ENCODE results near the gene INS. TPM values are rescaled to one million over a fixed set of nuclear protein-coding genes. Genes with fewer than 3 reads are reported as not detected.

Gene INS
- total RNA-seq, 1 experiment from 2014 or later = not detected

DNA sequence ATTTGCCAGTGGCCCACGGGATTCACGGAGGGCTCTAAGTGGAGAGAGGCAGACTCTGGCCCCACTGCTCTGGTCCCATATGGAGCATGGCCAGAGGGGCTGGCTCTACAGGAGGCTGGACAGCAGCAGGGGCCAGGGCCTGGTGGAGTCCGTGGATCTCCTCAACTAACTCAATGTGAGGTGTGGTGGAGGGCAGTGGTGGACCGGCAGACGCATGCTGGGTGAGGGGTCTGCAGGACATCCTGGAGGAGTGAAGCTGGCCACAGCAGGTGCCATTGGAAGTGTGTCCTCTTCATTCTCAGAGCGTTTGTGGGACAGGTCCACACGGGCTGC, 37.4 kb downstream of the INS start:
- Histone ChIP-seq H3K9me3 (ENCODE audit: control insufficient read depth, low read depth, low read length) (no peaks in the 10 kb centered on the region), H3K56ac (ENCODE audit: insufficient read length, low read depth, low read length) (no peak overlapping the region), H3K79me1 (ENCODE audit: insufficient read depth, low read depth, low read length, poor library complexity, severe bottlenecking) (no peaks in the 10 kb centered on the region), H3K23ac (ENCODE audit: insufficient read length, low read depth, low read length) (no peak overlapping the region), H2BK120ac (ENCODE audit: low read depth, low read length, poor library complexity, severe bottlenecking) (no peak overlapping the region), H2AK5ac (ENCODE audit: insufficient read length, low read length) (no peak overlapping the region), H3K18ac (ENCODE audit: insufficient read length, low read depth, low read length) (no peak overlapping the region), H3K14ac (ENCODE audit: insufficient read depth, low read length) (no peak overlapping the region), H3K9ac (ENCODE audit: extremely low read depth, insufficient read length, low read length) (no peak overlapping the region), H2BK12ac (ENCODE audit: insufficient read length, low read depth, low read length) (no peak overlapping the region), H3K23me2 (ENCODE audit: insufficient read length, low read depth, low read length, poor library complexity, severe bottlenecking) (no peaks in the 10 kb centered on the region), H3K4ac (ENCODE audit: low read depth, low read length) (no peak overlapping the region), H3K4me2 (ENCODE audit: insufficient read depth, insufficient read length, low read length) (no peak overlapping the region), H3K4me1 (ENCODE audit: insufficient read depth, low read length) (no peaks in the 10 kb centered on the region), H2BK20ac (ENCODE audit: low read depth, low read length, poor library complexity, severe bottlenecking) (no peak overlapping the region), H4K20me1 (ENCODE audit: control insufficient read depth, insufficient read depth, insufficient read length) (no peaks in the 10 kb centered on the region), H4K8ac (replicated peaks; ENCODE audit: insufficient read length, low read depth, low read length) (no peak overlapping the region), H2BK5ac (ENCODE audit: insufficient read length, low read length) (no peak overlapping the region), H4K91ac (ENCODE audit: insufficient read length, low read depth, low read length) (no peak overlapping the region), H3K27ac (ENCODE audit: insufficient read length, low read depth, low read length) (no peak overlapping the region), H3K79me2 (ENCODE audit: insufficient read depth, low read length) (no peaks in the 10 kb centered on the region), H3K27me3 (ENCODE audit: insufficient read depth, low read length) (no peaks in the 10 kb centered on the region), H2AFZ (ENCODE audit: low read length) (no peak overlapping the region), H2BK15ac (ENCODE audit: low read depth, low read length) (no peak overlapping the region), H3T11ph (ENCODE audit: low read length) (no peak overlapping the region), H4K5ac (ENCODE audit: insufficient read length, low read depth, low read length) (no peak overlapping the region)
- WGBS (ENCODE audit: extremely low coverage, insufficient read length, low lambda C conversion rate) = no CpG with 5 or more reads among the region's 7 CpGs
- peaks cover 0 to 14% of the 10 kb centered on the region in 2 experiments; a peak in 2 of 4 replicates for H3K4me1 Mint-ChIP-seq
- DNase-seq = no peak
- no peak overlapping the region for H3K27ac Mint-ChIP-seq
- TF ChIP-seq, protein P1, sequence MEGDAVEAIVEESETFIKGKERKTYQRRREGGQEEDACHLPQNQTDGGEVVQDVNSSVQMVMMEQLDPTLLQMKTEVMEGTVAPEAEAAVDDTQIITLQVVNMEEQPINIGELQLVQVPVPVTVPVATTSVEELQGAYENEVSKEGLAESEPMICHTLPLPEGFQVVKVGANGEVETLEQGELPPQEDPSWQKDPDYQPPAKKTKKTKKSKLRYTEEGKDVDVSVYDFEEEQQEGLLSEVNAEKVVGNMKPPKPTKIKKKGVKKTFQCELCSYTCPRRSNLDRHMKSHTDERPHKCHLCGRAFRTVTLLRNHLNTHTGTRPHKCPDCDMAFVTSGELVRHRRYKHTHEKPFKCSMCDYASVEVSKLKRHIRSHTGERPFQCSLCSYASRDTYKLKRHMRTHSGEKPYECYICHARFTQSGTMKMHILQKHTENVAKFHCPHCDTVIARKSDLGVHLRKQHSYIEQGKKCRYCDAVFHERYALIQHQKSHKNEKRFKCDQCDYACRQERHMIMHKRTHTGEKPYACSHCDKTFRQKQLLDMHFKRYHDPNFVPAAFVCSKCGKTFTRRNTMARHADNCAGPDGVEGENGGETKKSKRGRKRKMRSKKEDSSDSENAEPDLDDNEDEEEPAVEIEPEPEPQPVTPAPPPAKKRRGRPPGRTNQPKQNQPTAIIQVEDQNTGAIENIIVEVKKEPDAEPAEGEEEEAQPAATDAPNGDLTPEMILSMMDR (conservative IDR thresholded peaks at IDR 0.05) = no peak
- no peaks in the 10 kb centered on the region; a peak in 1 of 5 replicates for H3K9me3 Mint-ChIP-seq
- no peaks in the 10 kb centered on the region for H3K36me3 Mint-ChIP-seq (ENCODE audit: insufficient read depth in 1 of 3, low read depth in 3 of 3)
- H3K27me3 Mint-ChIP-seq (ENCODE audit: low read depth) = peaks cover 41% of the 10 kb centered on the region
- H3K4me3 Mint-ChIP-seq = no peak overlapping the region; a peak in 1 of 5 replicates

Data from H9 (cell line).